ENCODE results near the gene FSTL3.

Gene FSTL3

DNA sequence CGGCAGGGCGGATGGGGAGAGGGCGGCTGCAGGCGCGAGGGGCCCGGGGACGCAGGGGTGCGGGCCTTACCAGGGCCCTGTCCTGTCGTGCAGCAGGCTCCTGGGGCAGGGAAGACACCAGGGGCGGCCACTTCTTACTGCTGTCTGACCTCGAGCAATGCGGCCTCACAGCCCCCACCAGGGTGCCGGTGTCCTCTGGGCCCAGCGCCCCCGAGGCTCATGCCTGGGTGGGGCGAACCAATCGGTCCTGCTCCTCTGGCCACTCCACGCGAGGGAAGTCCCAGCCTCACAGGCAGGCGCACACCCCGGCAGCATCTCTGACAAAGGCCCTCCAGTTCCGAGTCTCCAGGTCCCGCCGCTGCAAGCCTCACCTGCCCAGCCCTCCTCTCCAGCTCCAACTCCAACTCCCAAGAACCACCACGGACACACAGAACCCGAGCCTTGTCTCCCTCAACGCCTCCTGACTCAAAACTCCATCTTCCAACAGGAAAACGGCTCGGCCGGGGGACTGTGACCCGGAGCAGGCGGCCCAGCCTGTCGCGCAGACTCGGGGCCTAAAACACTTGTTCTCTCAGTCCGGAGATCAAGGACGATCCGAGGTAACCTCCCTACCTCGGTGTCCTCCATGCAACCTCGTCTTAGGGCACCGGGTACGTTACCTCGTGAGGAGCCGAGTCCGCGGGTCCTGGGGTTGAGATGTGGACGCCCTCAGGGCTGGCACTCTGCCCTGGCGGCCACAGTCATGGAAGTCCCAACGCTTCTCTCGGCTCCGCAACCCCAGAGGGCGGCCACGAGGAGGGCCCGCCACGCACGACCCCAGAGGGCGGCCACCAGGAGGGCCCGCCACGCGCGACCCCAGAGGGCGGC lies 30.0 kb upstream of the FSTL3 start:
- DNase-seq, result no peak

- no peak for DNase-seq
Observed at GRCh38 chr19:646779-647565, 29.2 kb upstream of the FSTL3 start.

DNA sequence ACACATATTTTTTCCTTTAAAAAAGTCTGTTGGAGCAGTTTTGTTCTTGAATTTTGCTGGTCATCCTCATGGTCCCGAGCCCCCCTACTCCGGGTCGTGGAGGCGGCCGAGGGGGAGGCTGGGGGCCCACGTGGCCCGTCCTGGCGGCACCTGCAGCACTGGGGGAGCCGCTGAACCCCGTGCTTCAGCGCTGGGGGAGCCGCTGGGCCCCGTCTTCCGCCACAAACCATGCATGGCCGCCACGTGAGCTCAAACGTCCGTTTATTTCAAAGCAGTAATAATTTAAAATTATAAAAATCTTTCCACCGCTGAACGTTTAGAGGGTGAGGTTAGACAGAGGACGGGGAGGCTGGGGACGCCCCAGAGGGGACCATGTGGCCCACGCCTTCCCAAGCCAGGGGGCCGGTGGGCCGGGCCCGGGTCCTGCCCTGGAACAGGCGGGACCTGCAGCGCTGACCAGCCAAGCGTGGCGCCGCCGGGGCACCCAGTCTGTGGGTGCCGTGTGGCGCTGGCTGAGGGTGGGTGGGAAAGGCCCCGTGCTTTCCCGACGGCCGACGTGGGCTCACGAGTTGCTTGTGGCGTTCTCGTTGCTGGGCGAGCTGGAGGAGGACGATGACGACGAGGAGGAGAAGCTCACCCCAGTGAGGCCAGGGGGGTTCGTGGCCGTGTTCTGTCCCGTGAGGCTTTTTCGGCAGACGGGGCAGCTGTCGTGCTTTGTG lies 28.5 kb upstream of the FSTL3 start:
- DNase-seq, result no peak

DNA sequence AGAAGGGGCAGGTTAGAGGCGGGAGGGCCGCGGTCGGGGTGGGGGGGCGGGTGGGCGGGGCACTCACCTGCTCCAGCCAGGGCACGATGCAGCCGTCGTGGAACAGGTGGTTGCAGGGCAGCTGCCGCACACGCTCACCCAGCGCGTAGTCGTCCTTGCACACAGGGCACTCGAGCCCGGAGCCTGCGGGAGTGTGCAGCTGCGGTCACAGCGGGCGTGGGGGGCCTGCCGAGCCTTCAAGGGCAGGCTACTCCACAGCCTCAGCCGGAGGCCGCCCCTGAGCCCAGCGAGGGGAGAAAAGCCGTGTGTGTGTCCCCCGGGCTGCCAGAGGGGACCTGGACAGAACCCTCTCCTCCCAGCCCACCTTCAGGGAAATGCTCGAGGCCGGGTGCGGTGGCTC lies 27.9 kb upstream of the FSTL3 start:
- no peak for DNase-seq

GRCh38 chr19:648904-649801 lies 27.0 kb upstream of the FSTL3 start:
- no peak for DNase-seq

GRCh38 chr19:650121-650520 lies 26.1 kb upstream of the FSTL3 start:
- DNase-seq, result no peak

DNA sequence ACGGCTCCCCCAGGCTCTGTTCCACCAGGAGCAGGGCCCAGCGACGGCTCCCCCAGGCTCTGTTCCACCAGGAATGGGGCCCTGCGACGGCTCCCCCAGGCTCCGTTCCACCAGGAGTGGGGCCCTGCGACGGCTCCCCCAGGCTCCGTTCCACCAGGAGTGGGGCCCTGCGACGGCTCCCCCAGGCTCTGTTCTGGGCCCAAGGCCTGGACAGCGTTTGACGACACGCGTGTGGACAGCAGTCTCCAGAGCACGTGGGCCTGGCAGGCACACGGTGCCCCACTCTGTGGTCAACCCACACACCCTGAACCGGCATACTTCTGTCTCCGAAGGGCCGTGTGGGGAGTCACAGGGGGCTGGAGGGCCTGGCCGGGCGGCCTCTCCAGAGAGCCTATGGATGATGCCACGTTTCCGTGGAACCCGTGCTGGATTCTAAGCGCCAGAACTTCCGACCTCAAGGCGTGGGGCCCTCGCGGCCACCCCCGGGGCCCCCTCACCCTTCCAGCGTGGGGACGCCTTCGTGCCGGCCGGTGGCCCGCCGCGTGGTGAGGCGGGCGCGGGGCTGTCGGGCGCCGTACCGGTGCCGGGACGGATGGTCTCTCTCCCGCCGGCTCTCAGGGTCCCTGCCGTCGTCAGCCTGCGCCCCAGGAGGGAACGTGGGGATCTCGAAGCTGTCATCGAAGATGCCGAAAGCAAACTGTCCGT lies 24.9 kb upstream of the FSTL3 start:
- no peak for DNase-seq

DNA sequence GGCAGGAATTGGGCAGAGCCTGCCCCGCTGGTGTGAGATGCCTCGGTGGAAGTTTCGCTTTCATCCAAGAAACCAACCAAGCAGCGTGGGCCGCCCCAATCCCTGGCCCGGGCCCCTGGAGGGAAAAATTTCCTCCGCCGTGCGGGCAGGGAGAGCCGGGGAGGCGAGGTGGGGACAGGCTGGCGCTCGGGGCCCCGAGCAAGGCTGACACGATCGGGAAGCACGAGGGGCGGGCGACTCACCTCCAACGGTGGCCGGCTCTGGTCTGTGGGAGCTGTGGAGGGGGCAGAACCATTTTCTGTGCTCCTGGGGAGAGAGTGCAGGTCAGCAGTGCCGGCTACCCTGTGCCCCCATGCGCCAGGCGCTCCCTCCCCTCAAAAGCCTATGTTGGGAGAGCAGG lies 24.2 kb upstream of the FSTL3 start:
- DNase-seq, result no peak

- no peak for DNase-seq
Observed at GRCh38 chr19:652467-653389, 23.5 kb upstream of the FSTL3 start.

GRCh38 chr19:653425-653824 lies 22.8 kb upstream of the FSTL3 start:
- DNase-seq, result no peak

DNA sequence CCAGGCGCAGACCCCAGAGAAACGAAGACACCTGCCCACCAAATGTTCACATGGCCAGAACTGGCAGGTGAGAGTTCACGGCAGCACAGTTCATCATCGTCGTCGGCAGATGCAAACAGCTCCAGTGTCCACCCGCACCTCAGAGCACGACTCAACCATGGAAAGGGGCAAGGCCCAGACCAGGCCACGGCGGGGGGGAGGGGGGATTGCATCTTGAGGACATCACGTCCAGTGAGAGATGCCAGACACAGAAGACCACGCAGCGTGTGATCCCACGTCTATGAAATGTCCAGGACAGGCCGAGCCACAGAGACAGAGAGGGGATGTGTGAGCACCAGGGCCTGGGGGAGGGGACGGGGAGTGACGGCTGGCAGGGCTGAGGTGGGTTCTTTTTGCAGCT lies 20.5 kb upstream of the FSTL3 start:
- DNase-seq, result no peak

DNA sequence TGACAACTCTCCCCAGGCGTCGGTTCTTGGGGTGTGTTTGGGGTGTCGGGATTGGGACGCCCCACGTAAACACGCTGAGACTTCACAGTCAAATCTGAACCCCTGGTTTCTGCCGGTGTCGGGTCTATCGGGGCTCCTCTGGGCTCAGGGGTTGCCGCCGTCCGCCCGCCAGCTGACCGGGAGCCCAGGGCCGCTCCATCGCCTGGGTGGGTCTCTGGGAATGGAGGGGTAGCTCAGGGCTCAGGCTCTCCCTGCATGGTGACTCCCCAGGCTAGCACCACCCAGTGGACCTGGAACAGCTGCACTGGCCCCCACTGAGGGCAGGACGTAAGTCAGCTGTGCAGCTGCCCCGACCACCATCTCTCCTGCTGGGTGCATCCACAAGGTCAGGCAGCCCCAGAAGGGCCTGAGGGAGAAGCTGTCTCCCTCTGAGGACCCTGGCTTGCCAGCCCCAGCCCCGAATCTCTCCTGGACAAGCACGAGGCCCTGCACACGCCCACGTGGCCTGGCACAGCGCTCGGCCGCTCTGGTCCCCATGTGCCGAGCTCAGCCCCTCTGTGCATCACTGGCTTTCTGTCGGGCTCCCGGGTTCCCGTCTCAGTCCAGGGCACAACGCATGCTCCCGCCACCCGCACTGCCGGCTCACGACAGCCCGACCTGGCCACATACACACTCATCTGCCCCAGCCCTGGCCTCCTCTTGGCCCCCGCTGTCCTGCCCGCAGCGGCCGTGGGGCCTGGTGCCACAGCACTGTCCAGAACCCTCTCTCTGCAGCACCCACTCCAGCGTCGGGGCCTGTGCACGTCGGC lies 19.2 kb upstream of the FSTL3 start:
- no peak for DNase-seq

DNA sequence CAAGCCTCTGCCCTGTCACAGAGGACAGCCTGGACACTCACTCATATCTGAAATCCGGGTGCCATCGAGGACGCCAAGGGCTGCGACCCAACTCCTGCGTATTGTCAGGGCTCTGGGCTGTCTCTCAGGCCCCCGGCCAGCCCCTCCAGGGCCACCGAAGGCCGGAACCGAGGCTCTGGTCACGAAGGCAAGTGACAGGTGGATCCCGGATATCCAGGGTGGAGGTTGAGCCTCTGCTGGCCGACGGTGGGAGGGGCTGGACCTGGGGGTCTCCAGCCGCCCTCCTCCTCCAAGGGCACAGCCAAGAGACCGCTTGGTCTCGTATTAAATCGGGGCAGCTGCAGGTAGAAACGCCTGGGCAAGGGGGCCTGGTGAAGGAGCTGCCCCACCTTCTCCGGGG lies 18.6 kb upstream of the FSTL3 start:
- no peak for DNase-seq

GRCh38 chr19:658059-658839 lies 17.9 kb upstream of the FSTL3 start:
- no peak for DNase-seq

- DNase-seq, result no peak
Observed at GRCh38 chr19:658916-659839, 17.0 kb upstream of the FSTL3 start.

- DNase-seq, result no peak
Observed at GRCh38 chr19:660793-661426, 15.3 kb upstream of the FSTL3 start.
